Fibroblast of skin of left quadriceps (primary cell): ENCODE results near the gene HIVEP1.
A peak's percentile ranks its signal among the peaks of the same experiment; 100 is the strongest.

ENCODE experiments used
- DNase-seq, 2 experiments: peaks; one replicate each; pipeline ENCODE4 v3.0.0-alpha.2; 2013; ENCODE audit warnings: low read depth in 2 of 2

Gene HIVEP1

GRCh38 chr6:12048609-12049008 is 36.5 kb downstream of the HIVEP1 start:
- DNase-seq, result no peak

GRCh38 chr6:12049165-12049564 is 37.1 kb downstream of the HIVEP1 start:
- DNase-seq, result no peak

GRCh38 chr6:12051861-12052368 is 39.8 kb downstream of the HIVEP1 start:
- no peak for DNase-seq

GRCh38 chr6:12058172-12058961 is 46.3 kb downstream of the HIVEP1 start:
- DNase-seq, result no peak

GRCh38 chr6:12060780-12061609 is 48.9 kb downstream of the HIVEP1 start:
- no peak for DNase-seq

GRCh38 chr6:12062605-12063004 is 50.5 kb downstream of the HIVEP1 start:
- DNase-seq, result no peak

GRCh38 chr6:12064131-12064530 is 52.0 kb downstream of the HIVEP1 start:
- DNase-seq, result peak; percentile 78 to 80

GRCh38 chr6:12064538-12065071 is 52.5 kb downstream of the HIVEP1 start:
- no peak for DNase-seq

- no peak for DNase-seq
Observed at GRCh38 chr6:12065321-12066140, 53.4 kb downstream of the HIVEP1 start.

GRCh38 chr6:12066297-12066696 is 54.2 kb downstream of the HIVEP1 start:
- no peak for DNase-seq

- no peak for DNase-seq
Observed at GRCh38 chr6:12068899-12069557, 56.9 kb downstream of the HIVEP1 start.

- no peak for DNase-seq
Observed at GRCh38 chr6:12069891-12070529, 57.9 kb downstream of the HIVEP1 start.

- no peak for DNase-seq
Observed at GRCh38 chr6:12071064-12071615, 59.0 kb downstream of the HIVEP1 start.

GRCh38 chr6:12075067-12075563 is 63.0 kb downstream of the HIVEP1 start:
- DNase-seq, result no peak

- DNase-seq, result no peak
Observed at GRCh38 chr6:12077021-12077710, 65.1 kb downstream of the HIVEP1 start.

GRCh38 chr6:12078014-12078413 is 65.9 kb downstream of the HIVEP1 start:
- no peak for DNase-seq

- DNase-seq, result no peak
Observed at GRCh38 chr6:12081771-12082170, 69.7 kb downstream of the HIVEP1 start.

GRCh38 chr6:12082368-12082767 is 70.3 kb downstream of the HIVEP1 start:
- no peak for DNase-seq

GRCh38 chr6:12083302-12083701 is 71.2 kb downstream of the HIVEP1 start:
- no peak for DNase-seq
